ENCODE measurements around the gene SCFD2.

GRCh38 chr4:53113431-53114225 is 252.2 kb downstream of the SCFD2 start:
- TF ChIP-seq, protein P1, sequence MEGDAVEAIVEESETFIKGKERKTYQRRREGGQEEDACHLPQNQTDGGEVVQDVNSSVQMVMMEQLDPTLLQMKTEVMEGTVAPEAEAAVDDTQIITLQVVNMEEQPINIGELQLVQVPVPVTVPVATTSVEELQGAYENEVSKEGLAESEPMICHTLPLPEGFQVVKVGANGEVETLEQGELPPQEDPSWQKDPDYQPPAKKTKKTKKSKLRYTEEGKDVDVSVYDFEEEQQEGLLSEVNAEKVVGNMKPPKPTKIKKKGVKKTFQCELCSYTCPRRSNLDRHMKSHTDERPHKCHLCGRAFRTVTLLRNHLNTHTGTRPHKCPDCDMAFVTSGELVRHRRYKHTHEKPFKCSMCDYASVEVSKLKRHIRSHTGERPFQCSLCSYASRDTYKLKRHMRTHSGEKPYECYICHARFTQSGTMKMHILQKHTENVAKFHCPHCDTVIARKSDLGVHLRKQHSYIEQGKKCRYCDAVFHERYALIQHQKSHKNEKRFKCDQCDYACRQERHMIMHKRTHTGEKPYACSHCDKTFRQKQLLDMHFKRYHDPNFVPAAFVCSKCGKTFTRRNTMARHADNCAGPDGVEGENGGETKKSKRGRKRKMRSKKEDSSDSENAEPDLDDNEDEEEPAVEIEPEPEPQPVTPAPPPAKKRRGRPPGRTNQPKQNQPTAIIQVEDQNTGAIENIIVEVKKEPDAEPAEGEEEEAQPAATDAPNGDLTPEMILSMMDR (IDR thresholded peaks at IDR 0.05; ENCODE audit: insufficient read depth, low read depth, low read length) = no peak
- no peak for TF ChIP-seq EZH2 (IDR thresholded peaks at IDR 0.05; ENCODE audit: insufficient read depth, low read length)

Data from astrocyte (in vitro differentiated cells and primary cell).